Ovary (tissue), 9 donors: ENCODE data around the gene HDHD3. TPM values are rescaled to one million over a fixed set of nuclear protein-coding genes. Genes with fewer than 3 reads are reported as not detected.

Experiments
- DNase-seq, 5 donors: peaks; one replicate each; pipeline ENCODE4 v3.0.0-alpha.2; 2019 to 2020
- H3K27ac ChIP-seq, 2 donors: fragments of 200-600 bp; one replicate each; pipeline versions ENCODE4 v1.5.1 to v1.8.0; 2019 to 2022
- H3K27me3 ChIP-seq: fragments of 200-600 bp; one replicate; pipeline ENCODE4 v1.8.0; 2022
- H3K36me3 ChIP-seq: fragments of 200-600 bp; sonication (generic); one replicate; pipeline ENCODE4 v1.5.1; 2019
- H3K4me1 ChIP-seq: one replicate; pipeline ENCODE4 v1.8.1; 2013; ENCODE audit warnings: mild to moderate bottlenecking, moderate library complexity; ENCODE audit not compliant: insufficient read depth
- H3K4me3 ChIP-seq: fragments of 200-600 bp; sonication (generic); one replicate; pipeline ENCODE4 v1.5.1; 2017
- H3K9me3 ChIP-seq, 2 donors: fragments of 200-600 bp in 1 of 2; sonication (generic) in 1 of 2; one replicate each; pipeline versions ENCODE4 v1.5.1 to v1.8.1; 2013 to 2019; ENCODE audit warnings: mild to moderate bottlenecking in 1 of 2, moderate library complexity in 1 of 2
- CTCF ChIP-seq, 3 donors: fragments of 450-650 bp in 2 of 3; fragments of 200-600 bp in 1 of 3; IDR thresholded peaks; one replicate each; pipeline versions ENCODE4 v1.5.1 to v1.8.0; 2016 to 2022; ENCODE audit warnings: antibody characterized with exemption in 3 of 3, mild to moderate bottlenecking in 1 of 3
- EP300 ChIP-seq: sonication (generic); formaldehyde crosslinking; IDR thresholded peaks from one replicate; pipeline ENCODE4 v1.6.1; 2017; ENCODE audit warnings: antibody characterized with exemption
- POLR2A ChIP-seq: fragments of 450-650 bp; IDR thresholded peaks from one replicate; pipeline ENCODE4 v1.6.1; 2017; ENCODE audit warnings: antibody characterized with exemption, mild to moderate bottlenecking, moderate library complexity
- WGBS, 3 donors: extraction: QIAGEN DNeasy Blood & Tissue Kit in 1 of 3; methylation state at CpG; one replicate each; pipeline versions ENCODE4 v1.1.5 to v1.1.7; 2013 to 2017; 5-methylcytosine and 5-hydroxymethylcytosine counted together
- intact Hi-C, 4 donors: fragments of 100-400 bp; cut with DNase I; formaldehyde crosslinking; loops; one replicate each; pipeline versions ENCODE4 v1.11.0 to v1.15.1; 2022 to 2023
- polyA plus RNA-seq, 2 donors: library from polyadenylated mRNA; stranded (reverse); fragments of 200-250 nt in 1 of 2; fragments of 350-450 nt in 1 of 2; fragmentation: Illumina TruSeq in 1 of 2; extraction: RNeasy Lipid Tissue Mini Kit (QIAGEN cat#74804) in 1 of 2; gene quantifications; one replicate each; pipeline ENCODE4 v1.2.3, GENCODE V29; 2013 to 2014
- total RNA-seq, 7 donors: library from RNA; depleted of rRNA in 2 of 7; stranded (reverse); fragments of >200 nt in 2 of 7; fragmentation: NEBNext Ultra II Directional in 3 of 7; extraction: Animal tissue kit (Norgen Biotek cat#: 25700) in 3 of 7; gene quantifications; one replicate each; pipeline versions ENCODE4 v1.1.0 to v1.2.4, GENCODE V29; 2016 to 2023
- donor health status: DM: no; HTN: no; CAD: no; lungs with moderate emphysema.
- donor health status: DM: no; HTN: no; CAD: no.
- donor health status: Bipolar disorder and iron deficiency.
- donor health status: DM: yes; HTN: yes; CAD: no.
- donor health status: DM: no; HTN: no; CAD: no.
- donor health status: DM: yes; HTN: yes; CAD: no.

Gene HDHD3
- total and polyA plus RNA-seq, 9 donors = 8.9 to 24.9 (median 21.1) TPM

- intact Hi-C loops = loop anchor here in 3 of 4 donors (5.0 to 10.0 kb wide), 3 partner anchors 95 to 127 kb away; partner anchors contain the start of genes CDC26 (in 1 of the 3), PRPF4 (in 1 of the 3) and RNF183 (in 1 of the 3)
- Histone ChIP-seq H3K36me3 (no peaks in the 10 kb centered on the region), H3K27ac (no peak overlapping the region), H3K4me3 (no peak overlapping the region), H3K4me1 (peaks cover 6% of the 10 kb centered on the region), H3K27me3 (no peaks in the 10 kb centered on the region), H3K9me3 (no peaks in the 10 kb centered on the region)
- no peak for DNase-seq
- TF ChIP-seq POLR2A = no peak
- no peak for TF ChIP-seq CTCF (IDR thresholded peaks at IDR 0.05)
- TF ChIP-seq EP300 = no peak
- 76 to 85% (median 82%) methylated on average over 3 of the region's 3 CpGs for WGBS, 3 donors
Measured at GRCh38 chr9:113399646-113400200, 22.9 kb upstream of the HDHD3 start.

GRCh38 chr9:113398796-113399195 lies 22.0 kb upstream of the HDHD3 start:
- H3K9me3 ChIP-seq = no peaks in the 10 kb centered on the region
- intact Hi-C loops = no loop called here
- no peak overlapping the region for H3K4me3 ChIP-seq
- WGBS, 3 donors = 66 to 91% (median 72%) methylated on average over 5 of the region's 5 CpGs
- no peak for TF ChIP-seq CTCF (IDR thresholded peaks at IDR 0.05)
- no peak for TF ChIP-seq EP300
- TF ChIP-seq POLR2A = no peak
- H3K27ac ChIP-seq = peak overlapping the region in 1 of 2 donors; percentile 3
- no peaks in the 10 kb centered on the region for H3K27me3 ChIP-seq
- no peak for DNase-seq
- peaks cover 6% of the 10 kb centered on the region for H3K4me1 ChIP-seq
- no peaks in the 10 kb centered on the region for H3K36me3 ChIP-seq

GRCh38 chr9:113397203-113397631 lies 20.4 kb upstream of the HDHD3 start:
- 63 to 80% (median 67%) methylated on average over 3 of the region's 3 CpGs for WGBS, 3 donors
- H3K36me3 ChIP-seq = no peaks in the 10 kb centered on the region
- H3K4me3 ChIP-seq = no peak overlapping the region
- peaks cover 6% of the 10 kb centered on the region for H3K4me1 ChIP-seq
- DNase-seq = no peak
- H3K9me3 ChIP-seq = no peaks in the 10 kb centered on the region
- H3K27ac ChIP-seq = no peak overlapping the region
- TF ChIP-seq EP300 (no peak), POLR2A (no peak), CTCF (IDR thresholded peaks at IDR 0.05) (no peak)
- intact Hi-C loops = no loop called here
- H3K27me3 ChIP-seq = no peaks in the 10 kb centered on the region

- WGBS, 3 donors = 94 to 98% (median 96%) methylated on average over 9 of the region's 9 CpGs
- Histone ChIP-seq H3K27ac (no peak overlapping the region), H3K27me3 (no peaks in the 10 kb centered on the region), H3K36me3 (no peaks in the 10 kb centered on the region), H3K9me3 (no peaks in the 10 kb centered on the region), H3K4me3 (no peak overlapping the region), H3K4me1 (peaks cover 6% of the 10 kb centered on the region)
- TF ChIP-seq CTCF (IDR thresholded peaks at IDR 0.05) (no peak), EP300 (no peak), POLR2A (no peak)
- intact Hi-C loops = no loop called here
- DNase-seq = peak in 1 of 5 donors; percentile 5
Measured at GRCh38 chr9:113395000-113395861, 18.4 kb upstream of the HDHD3 start.
